Left renal pelvis (tissue), 4 donors: ENCODE measurements around the gene RSRC1. TPM values are rescaled to one million over a fixed set of nuclear protein-coding genes. Genes with fewer than 3 reads are reported as not detected.
"Not testable (repeated sequence)": the region's sequence is repeated elsewhere in the genome, so short reads cannot be mapped to it uniquely, and the experiment has no call there.

ENCODE experiments used
- DNase-seq, 4 donors: peaks; one replicate each; pipeline ENCODE4 v3.0.0-alpha.2; 2013; ENCODE audit warnings: low read depth in 4 of 4, low spot score in 3 of 4
- polyA plus RNA-seq, 4 donors: library from polyadenylated mRNA; unstranded; fragments of 120-200 nt; gene quantifications; one replicate each; pipeline ENCODE4 v1.2.1, GENCODE V29; 2013; ENCODE audit not compliant: insufficient read length in 4 of 4

The RSRC1 gene
- polyA plus RNA-seq, 4 donors: 21.1 to 36.4 (median 32.3) TPM

DNA sequence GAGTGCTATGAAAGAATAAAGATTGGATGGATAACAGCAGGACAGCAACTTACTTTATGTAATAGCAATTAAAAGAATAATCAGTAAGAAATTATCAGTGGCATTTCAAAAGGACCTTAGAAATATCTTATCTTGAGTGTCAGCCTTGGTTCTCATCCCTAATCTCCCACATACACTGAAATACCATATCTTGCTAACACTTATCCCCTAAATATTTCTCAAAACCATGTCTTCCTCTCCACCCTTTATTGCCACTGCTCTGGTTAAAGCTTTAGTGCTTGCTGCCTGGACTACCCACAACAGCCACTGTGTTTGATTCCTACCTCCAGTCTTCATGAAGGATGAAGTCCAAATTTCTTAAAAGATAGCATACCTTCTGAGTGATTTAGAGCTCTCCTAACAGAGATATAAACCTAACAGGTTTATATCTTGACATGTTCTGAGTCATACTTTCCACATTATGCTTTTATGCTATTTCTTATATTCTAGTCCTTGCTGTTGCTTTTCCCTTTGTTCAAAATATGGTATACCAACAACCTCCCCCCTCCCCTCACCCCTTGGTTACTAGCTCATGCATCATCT, 202.8 kb downstream of the RSRC1 start:
- DNase-seq: no peak

DNA sequence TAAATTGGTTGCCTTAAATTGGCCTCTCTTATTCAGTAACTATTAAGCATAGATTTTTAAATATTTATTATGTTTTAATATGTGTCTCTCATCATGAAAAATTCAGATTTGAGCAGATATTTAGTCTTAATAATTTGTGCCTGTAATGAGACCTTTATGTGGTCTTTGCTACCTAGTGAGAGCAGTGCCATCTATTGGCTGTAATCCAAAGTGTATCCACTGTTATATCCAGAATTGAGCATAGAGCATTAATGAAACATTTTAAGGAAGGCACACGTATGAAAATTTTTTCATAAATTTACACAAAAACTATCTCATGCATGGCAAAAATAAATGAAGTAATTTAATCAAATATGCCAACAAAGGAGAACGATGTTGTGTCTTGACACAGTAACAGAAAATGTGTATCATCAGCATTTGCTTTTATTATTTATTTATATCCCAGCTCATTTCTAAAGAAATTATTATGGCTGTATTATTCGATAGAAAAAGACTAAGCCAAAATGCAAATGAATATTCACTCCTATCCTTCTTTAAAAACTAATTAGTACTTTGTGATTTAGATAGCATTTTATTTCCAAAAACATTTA, 203.5 kb downstream of the RSRC1 start:
- DNase-seq: peak in 2 of 4 donors; percentile 1 to 6

DNA sequence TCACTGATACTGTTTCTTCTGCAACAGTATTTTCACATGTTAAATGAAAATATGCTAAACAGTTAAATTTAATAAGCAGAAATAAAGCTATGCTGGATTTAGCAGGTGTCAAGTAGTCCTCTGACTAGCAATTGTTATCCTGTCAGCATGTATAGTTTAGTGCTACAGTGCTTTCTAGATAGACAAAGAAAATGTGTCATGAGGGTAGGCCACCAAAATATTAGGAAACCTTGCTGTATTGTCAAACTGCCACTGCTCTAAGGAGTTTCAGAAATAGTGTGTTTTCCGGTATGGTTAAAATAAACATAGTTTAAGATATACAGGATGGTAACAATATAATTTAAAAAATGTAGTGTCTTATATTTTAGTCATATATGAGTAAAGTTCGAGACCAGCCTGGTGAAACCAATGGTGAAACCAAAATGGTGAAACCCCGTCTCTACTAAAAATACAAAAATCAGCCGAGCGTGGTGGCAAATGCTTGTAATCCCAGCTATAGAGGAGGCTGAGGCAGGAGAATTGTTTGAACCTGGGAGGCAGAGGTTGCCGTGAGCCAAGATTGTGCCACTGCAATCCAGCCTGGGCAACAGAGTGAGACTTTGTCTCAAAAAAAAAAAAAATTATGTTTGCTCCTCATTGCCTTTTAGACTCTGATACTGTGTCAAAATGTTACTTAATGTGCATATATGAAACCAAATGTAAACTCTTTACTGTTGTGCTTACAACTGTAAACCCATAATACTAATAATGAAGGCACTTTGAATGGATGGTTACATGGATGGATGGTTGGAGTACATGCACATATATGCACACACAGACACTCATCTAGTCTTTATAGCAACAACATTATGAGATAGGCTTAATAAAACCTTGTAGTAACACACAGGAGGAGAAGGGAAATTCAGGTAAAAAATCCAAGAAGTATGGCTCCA, 204.8 kb downstream of the RSRC1 start:
- no peak for DNase-seq

DNA sequence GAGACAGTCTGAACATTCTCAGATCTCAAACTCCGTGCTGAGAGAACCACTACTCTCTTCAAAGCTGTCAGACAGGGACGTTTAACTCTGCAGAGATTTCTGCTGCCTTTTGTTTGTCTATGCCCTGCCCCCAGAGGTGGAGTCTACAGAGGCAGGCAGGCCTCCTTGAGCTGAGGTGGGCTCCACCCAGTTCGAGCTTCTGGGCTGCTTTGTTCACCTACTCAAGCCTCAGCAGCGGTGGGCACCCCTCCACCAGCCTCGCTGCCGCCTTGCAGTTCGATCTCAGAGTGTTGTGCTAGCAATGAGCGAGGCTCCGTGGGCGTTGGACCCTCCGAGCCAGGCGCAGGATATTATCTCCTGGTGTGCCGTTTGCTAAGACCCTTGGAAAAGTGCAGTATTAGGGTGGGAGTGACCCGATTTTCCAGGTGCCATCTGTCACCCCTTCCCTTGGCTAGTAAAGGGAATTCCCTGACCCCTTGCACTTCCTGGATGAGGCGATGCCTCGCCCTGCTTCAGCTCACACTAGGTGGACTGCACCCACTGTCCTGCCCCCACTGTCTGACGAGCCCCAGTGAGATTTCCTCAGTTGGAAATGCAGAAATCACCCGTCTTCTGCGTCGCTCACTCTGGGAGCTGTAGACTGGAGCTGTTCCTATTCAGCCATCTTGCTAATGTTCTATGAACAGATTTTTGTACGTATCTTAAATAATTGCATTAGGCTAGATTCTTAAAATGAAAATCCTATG, 220.0 kb downstream of the RSRC1 start:
- DNase-seq: peak in 1 of 4 donors; percentile 1

DNA sequence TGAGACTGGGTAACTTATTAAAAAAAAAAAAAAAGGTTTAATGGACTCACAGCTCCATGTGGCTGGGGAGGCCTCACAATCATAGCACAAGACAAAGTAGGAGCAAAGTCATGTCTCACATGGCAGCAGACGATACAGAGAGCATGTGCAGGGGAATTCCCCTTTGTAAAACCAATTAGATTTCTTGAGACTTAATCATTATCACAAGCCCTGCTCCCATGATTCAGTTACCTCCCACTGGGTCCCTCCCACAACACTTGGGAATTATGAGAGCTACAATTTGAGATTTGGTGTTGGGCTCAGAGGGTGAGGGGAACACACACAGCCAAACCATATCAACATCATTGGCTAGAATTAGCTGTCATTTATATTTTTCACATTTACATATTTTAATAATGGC, 221.0 kb downstream of the RSRC1 start:
- no peak for DNase-seq

DNA sequence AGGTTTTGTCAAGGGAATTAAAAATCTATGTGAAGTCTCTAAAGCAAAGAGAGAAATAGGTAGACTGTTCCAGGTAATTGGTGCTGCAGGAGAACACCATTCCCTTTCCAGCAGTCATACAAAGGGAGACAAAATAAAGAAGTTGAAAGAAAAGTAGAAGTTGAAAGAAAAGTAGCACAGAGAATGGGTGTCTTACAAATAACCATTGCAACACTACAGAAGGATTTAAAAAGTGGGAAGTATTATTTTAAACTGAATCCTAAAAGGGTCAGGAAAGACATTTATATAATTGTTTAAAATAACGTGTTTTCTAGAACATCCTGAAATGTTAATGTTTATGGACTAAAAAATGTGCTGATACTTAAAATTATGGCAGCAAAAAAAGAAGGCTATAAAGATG, 223.8 kb downstream of the RSRC1 start:
- no peak for DNase-seq

DNA sequence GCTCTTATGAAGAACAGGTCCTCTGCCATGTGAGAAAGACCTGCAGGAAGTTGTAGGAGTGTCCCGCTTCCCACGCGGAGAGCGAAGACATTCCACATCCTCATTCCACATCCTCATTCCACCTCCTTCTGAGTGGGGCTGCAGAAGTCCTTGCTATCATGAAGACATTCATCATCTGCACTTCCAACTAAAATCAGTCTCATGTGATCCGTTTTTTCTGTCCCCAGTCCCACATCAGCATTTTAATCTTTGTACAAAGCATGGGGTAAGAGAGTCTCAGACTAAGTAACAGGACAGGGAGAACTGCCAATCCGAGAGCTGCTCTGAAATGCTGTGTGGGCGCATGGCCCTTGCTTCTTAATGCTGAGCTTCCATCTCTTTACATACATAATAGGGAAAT, 227.2 kb downstream of the RSRC1 start:
- no peak for DNase-seq

DNA sequence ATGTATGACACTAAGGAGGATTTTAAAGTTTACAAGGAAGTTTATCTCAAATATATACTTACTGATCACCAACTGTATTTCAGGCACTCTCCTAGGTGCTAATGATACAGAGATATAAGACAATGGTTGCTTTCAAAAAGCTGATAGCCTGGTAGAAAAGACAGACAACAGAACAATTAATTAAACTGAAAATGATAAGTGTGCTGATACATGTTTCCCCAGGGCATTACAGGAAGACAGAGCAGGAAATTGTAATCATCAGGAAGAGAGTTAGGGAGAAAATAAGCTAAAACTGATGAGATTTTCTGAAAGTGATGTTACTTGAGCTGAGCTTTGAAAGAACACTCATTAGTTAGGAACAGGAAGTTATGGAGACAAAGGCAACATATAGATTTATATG, 229.7 kb downstream of the RSRC1 start:
- no peak for DNase-seq

DNA sequence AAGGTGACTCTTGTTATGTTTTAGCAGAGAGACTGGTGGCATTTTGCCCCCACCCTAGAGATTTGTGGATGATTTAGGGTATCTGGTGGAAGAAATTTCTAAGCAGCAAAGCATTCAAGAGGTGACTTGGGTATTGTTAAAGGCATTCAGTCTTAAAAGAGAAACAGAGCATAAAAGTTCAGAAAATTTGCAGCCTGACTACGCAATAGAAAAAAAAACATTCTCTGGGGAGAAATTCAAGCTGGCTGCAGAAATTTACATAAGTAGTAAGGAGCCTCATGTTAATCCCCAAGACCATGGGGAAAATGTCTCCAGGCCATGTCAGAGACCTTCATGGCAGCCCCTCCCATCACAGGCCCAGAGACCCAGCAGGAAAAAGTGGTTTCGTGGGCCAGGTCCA, 231.1 kb downstream of the RSRC1 start:
- not testable (repeated sequence) for DNase-seq

DNA sequence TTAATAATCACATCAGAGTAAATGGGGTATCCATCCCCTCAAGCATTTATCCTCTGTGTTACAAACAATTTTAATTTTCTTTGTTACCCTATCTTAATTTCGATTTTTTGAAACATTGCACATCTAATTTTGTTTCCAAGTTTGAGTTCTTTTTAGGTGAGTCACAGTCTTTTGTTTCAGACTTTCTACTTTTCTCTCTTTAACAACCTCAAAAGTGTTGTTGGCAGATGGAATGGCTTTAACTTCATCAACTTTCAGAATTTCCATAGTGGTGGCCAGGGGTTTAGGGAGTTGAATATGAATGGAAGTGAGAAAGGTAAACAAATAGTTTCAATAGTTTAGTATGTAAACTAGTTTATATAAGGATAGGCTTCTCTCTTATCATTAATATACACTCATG, 238.1 kb downstream of the RSRC1 start:
- DNase-seq: no peak

DNA sequence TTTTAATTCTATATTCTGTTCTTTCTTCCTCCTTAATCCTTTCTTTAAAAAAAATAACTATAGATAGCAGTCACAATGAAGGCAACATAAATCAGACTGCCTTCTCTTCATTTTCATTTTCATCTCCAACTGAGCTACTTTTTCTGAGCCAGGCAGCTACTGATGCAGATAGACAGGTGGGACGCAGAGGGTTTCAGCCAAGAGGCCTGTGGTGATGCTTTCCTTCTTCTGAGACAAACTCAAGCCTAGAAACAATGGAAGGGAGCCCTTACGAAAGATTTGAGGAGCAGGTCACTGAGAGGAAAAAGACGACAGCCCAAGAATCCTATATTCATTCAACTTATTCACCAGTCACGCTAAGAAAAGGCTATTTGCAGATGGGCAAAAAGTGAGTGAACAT, 241.1 kb downstream of the RSRC1 start:
- DNase-seq: no peak

DNA sequence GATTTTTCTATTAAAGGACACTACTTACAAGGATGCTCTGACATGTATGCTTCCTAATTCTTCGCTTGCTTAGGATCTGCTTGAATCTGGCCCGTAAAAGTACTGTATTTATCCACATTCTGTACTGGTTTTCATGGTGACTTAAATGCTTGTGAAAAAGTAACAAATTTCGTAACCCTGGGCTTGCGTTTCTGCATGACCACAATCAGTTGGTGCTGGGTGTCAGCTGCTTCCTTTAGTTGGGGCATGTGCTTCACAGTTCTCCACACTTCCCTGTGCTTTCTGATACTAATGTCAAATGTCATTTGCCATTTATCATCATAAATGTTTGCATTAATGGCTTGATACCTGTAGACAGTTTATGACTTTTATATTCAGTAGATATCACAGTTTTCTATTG, 242.7 kb downstream of the RSRC1 start:
- DNase-seq: no peak

DNA sequence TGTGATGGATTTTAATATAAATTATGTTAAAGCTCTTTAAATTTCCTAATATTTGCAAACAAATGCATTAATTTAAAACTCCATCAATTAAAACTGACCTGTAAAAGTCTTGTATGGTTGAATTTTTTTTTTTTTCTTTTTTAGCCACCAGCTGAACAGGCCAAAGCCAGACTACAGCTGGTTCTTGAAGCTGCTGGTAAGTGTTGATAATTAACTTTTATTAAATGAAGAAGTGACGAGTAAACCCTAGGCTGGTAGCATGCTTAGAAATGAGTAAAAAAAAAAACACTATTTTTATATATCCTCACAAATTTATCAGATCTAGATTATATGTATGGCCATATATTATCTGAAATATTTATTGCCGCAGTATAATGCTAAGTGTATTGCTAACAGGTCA, 244.8 kb downstream of the RSRC1 start:
- no peak for DNase-seq

DNA sequence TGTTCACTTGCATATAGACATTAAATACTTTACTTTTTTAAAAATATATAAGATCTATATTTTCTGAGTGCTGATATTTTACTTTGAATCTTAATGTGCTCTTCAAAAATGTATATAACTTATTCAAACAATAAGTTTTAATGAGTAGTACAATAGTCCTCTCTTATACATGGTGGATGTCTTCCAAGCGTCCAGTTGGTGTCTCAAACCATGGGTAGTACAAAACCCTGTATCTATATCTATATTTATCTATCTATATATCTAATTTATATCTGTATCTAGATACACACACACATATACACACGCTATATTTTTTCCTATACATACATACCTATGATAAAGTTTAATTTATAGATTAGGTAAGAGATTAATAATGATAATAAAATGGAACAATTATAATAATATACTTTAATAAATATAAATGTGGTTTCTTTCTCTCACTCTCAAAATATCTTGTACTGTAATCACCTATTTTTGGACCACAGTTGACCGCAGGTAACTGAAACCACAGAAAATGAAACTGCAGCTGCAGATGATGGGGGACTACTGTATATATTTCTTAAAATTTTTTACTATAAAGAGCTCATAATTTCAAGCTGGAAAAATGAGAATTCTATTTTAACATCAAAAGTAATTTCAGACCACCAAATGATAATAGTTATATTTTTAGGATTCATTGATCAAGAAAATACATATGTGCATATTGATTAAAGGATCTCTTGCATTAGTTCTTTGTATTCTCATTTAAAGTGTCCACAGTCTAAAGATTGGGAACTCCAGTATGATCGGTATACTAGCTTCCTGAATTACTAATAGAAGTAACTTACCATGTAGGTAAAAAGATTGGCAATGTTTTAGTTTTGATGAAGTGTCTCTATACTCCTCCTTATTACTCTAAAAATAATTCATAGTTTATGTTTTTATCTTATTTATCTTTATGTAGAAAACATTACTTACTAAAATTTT, 246.0 kb downstream of the RSRC1 start:
- DNase-seq: no peak

DNA sequence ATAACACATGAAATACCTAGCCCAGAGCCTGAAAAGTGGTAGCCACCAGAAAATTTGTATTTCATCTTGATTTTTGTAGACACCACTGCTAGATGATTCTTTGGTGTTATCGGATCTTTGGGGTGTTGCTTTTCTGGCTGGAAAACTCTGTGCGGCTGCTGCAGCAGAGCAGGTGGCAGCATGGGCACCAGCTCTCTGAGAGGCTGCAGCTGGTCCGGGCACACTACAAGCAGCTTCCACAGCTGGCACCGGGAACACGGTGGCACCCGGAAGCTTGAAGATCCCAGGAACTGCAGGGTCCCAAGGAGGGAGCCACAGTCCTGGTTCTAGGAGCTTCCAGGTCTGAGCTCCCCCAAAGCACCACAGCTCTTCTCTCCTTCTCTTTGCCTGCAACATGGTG, 249.4 kb downstream of the RSRC1 start:
- DNase-seq: no peak

DNA sequence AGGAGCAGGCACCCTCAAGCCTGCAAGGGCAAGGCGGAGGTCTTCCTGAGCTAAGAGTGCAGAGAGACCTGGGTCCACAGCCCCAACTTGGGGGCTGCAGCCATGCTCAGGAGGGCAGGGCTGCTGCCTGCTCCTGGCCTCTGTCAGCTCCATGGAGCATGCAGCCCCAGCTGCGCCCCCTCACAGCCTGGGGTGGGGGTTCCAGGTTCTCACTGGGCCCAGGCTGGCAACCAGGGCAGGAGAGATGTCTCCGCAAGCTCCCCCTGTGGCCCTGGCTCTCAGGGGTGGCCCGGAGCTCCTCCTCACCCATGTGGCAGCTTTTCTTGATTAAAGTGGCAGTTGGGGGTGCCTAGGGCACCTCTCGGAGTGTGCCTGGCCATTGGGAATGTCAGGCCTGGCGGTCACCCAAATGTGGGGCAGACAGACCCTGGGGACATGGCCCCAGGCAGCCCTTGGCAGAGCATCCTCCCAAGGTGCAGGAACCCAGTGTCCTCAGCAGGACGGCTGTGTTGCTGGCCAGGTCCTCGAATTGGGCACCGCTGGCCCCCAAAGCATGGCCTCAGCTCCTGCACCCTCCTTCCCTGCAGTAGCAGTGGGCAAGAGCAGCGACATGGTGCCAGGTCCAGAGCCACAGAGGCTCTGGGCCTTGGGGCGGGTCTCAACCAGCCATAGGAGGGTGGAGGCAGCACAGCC, 251.0 kb downstream of the RSRC1 start:
- no peak for DNase-seq

DNA sequence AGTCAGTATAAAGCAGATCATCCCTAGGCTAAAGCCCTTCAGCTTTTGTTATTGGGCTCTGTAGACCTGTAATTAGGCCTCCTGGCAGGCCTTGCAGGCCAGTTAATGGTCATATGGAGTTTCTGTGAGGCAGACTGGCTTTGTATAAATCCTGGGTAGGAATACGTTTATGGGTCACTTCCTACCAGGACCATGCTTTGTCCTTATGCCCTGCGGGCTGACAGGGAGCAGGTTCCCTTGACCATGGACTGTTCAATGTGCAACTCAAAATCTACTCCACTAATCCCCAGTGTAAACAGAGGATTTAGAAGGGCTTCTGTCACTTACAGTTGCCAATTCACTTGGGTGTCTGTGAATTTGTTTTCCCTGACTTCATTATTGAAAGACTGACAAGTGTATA, 258.4 kb downstream of the RSRC1 start:
- no peak for DNase-seq

DNA sequence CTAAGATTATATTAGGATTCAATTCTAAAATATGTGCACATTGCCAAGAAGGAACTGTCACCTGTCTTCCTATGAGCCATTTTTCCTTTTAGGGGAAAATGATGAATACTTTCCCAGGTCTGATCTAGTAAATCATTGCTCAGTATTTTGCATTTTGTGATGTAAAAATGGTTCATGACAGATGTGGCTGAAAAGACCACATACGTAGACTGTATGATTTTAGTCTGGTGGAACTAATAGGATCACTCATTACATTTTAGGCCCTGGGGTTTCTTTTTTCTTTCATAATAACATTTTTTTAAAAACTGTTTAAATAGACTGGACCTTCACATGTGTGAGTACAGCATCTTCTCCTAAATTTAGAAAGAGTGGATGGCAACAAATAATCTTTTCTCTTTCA, 259.4 kb downstream of the RSRC1 start:
- no peak for DNase-seq

DNA sequence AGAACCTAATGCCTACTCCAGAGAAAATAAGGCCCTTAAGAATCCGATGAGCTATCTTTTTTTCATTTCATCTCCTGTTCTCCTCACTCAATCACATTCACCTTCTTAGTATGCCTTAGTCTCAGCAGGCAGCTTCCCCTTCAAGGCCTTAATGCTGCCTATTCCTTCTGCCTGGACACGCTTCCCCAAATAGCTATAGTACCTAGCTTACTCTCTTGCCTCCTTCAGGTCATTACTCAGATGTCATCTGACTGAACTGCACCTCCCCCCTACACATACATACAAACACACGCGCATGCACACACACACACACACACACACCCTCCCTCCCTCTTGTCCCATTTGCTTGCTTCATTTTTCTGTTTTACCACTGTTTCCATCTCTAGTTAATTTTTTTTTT, 269.6 kb downstream of the RSRC1 start:
- DNase-seq: no peak
